NT2/D1 (cell line): Measurements from ENCODE around the gene ROCK2.

Experiments used
- SUZ12 ChIP-seq: IDR thresholded peaks from 2 replicates; pipeline ENCODE4 v1.6.1; 2011; ENCODE audit not compliant: insufficient read length, insufficient read depth; ENCODE audit errors: extremely low read depth
- YY1 ChIP-seq: IDR thresholded peaks from 2 replicates; pipeline ENCODE4 v1.6.1; 2011; ENCODE audit not compliant: insufficient read length, insufficient read depth
- ZNF274 ChIP-seq: IDR thresholded peaks from 2 replicates; pipeline ENCODE4 v1.6.1; 2011; ENCODE audit warnings: mild to moderate bottlenecking, low read depth, low read length

GRCh38 chr2:11182951-11183350, 161.5 kb downstream of the ROCK2 start:
- TF ChIP-seq YY1 (no peak), ZNF274 (no peak), SUZ12 (no peak)
